Sigmoid colon (tissue), 7 donors: Measurements from ENCODE around the gene TMEM37. TPM values are rescaled to one million over a fixed set of nuclear protein-coding genes. Genes with fewer than 3 reads are reported as not detected.

ENCODE experiments used
- DNase-seq: peaks from one replicate; pipeline ENCODE4 v3.0.0-alpha.2; 2019
- H3K27ac ChIP-seq, 4 donors: fragments of 200-600 bp; sonication (generic); one replicate each; pipeline ENCODE4 v1.5.1; 2016 to 2019; ENCODE audit warnings: mild to moderate bottlenecking in 1 of 4
- H3K27me3 ChIP-seq, 3 donors: fragments of 200-600 bp; sonication (generic); one replicate each; pipeline ENCODE4 v1.5.1; 2019; ENCODE audit warnings: mild to moderate bottlenecking in 1 of 3
- H3K36me3 ChIP-seq, 4 donors: fragments of 200-600 bp; sonication (generic); one replicate each; pipeline ENCODE4 v1.5.1; 2016 to 2019
- H3K4me1 ChIP-seq, 4 donors: fragments of 200-600 bp; sonication (generic); one replicate each; pipeline ENCODE4 v1.5.1; 2017 to 2019
- H3K4me3 ChIP-seq, 4 donors: fragments of 200-600 bp; sonication (generic); one replicate each; pipeline ENCODE4 v1.5.1; 2017 to 2019; ENCODE audit warnings: mild to moderate bottlenecking in 2 of 4, moderate library complexity in 1 of 4
- H3K9me3 ChIP-seq, 4 donors: fragments of 200-600 bp in 3 of 4; sonication (generic) in 3 of 4; one replicate each; pipeline versions ENCODE4 v1.5.1 to v1.6.1; 2013 to 2019
- CTCF ChIP-seq, 4 experiments: fragments of 450-650 bp in 3 of 4; fragments of 200-600 bp in 1 of 4; IDR thresholded peaks; one replicate each; pipeline ENCODE4 v1.5.1; 2016 to 2019; ENCODE audit warnings: antibody characterized with exemption in 4 of 4, mild to moderate bottlenecking in 3 of 4, moderate library complexity in 2 of 4
- EP300 ChIP-seq, 4 donors: sonication (generic); formaldehyde crosslinking; IDR thresholded peaks; one replicate each; pipeline ENCODE4 v1.6.1; 2017; ENCODE audit warnings: antibody characterized with exemption in 4 of 4
- POLR2A ChIP-seq, 2 donors: fragments of 450-650 bp; IDR thresholded peaks; one replicate each; pipeline ENCODE4 v1.6.1; 2016; ENCODE audit warnings: antibody characterized with exemption in 2 of 2, mild to moderate bottlenecking in 2 of 2, moderate library complexity in 2 of 2
- POLR2AphosphoS5 ChIP-seq, 4 donors: sonication (generic); formaldehyde crosslinking; IDR thresholded peaks; one replicate each; pipeline ENCODE4 v1.6.1; 2017; ENCODE audit warnings: antibody characterized with exemption in 4 of 4
- WGBS, 2 donors: extraction: QIAGEN DNeasy Blood & Tissue Kit; methylation state at CpG; one replicate each; pipeline ENCODE4 v1.1.7; 2013; 5-methylcytosine and 5-hydroxymethylcytosine counted together
- intact Hi-C: fragments of 100-400 bp; cut with DNase I; formaldehyde crosslinking; loops from one replicate; pipeline ENCODE4 v1.15.1; 2023
- polyA plus RNA-seq, 3 donors: library from polyadenylated mRNA; stranded (reverse); fragments of 200-250 nt; gene quantifications; one replicate each; pipeline ENCODE4 v1.2.3, GENCODE V29; 2013
- total RNA-seq, 4 donors: library from RNA; depleted of rRNA; stranded (reverse); fragments of >200 nt; gene quantifications; one replicate each; pipeline ENCODE4 v1.1.0, GENCODE V29; 2016
- donor health status: healthy with polysubstance abuse.
- donor health status: Bipolar disorder and iron deficiency.
- donor health status: healthy.

TMEM37 gene
- total and polyA plus RNA-seq, 7 donors: 0.55 to 96.9 (median 6.1) TPM

GRCh38 chr2:119417908-119418307, 13.7 kb upstream of the TMEM37 start:
- peaks cover 0 to 5% (median 0%) of the 10 kb centered on the region in 4 donors for H3K9me3 ChIP-seq
- no peaks in the 10 kb centered on the region for H3K4me1 ChIP-seq
- TF ChIP-seq POLR2A (IDR thresholded peaks at IDR 0.05) (no peak), CTCF (IDR thresholded peaks at IDR 0.05) (no peak), POLR2AphosphoS5 (IDR thresholded peaks at IDR 0.05) (no peak), EP300 (IDR thresholded peaks at IDR 0.05) (no peak)
- WGBS, 2 donors: 71 to 90% methylated on average over 6 of the region's 6 CpGs
- intact Hi-C loops: no loop called here
- no peak for DNase-seq
- H3K27me3 ChIP-seq: no peaks in the 10 kb centered on the region
- H3K27ac ChIP-seq: no peak overlapping the region
- H3K36me3 ChIP-seq: no peaks in the 10 kb centered on the region
- H3K4me3 ChIP-seq: no peak overlapping the region

GRCh38 chr2:119419065-119419464, 12.6 kb upstream of the TMEM37 start:
- no peak for DNase-seq
- H3K4me1 ChIP-seq: no peaks in the 10 kb centered on the region
- H3K27me3 ChIP-seq: no peaks in the 10 kb centered on the region
- intact Hi-C loops: no loop called here
- TF ChIP-seq POLR2AphosphoS5 (IDR thresholded peaks at IDR 0.05) (no peak), POLR2A (IDR thresholded peaks at IDR 0.05) (no peak), CTCF (IDR thresholded peaks at IDR 0.05) (no peak), EP300 (IDR thresholded peaks at IDR 0.05) (no peak)
- no peak overlapping the region for H3K27ac ChIP-seq
- H3K36me3 ChIP-seq: no peaks in the 10 kb centered on the region
- H3K9me3 ChIP-seq: peaks cover 0 to 5% (median 0%) of the 10 kb centered on the region in 4 donors
- WGBS, 2 donors: 95 to 97% methylated on average over 1 of the region's 1 CpG
- no peak overlapping the region for H3K4me3 ChIP-seq

GRCh38 chr2:119419803-119420508, 11.7 kb upstream of the TMEM37 start:
- 73 to 82% methylated on average over 1 of the region's 1 CpG for WGBS, 2 donors
- intact Hi-C loops: no loop called here
- TF ChIP-seq EP300 (IDR thresholded peaks at IDR 0.05) (no peak), POLR2A (IDR thresholded peaks at IDR 0.05) (no peak), CTCF (IDR thresholded peaks at IDR 0.05) (no peak), POLR2AphosphoS5 (IDR thresholded peaks at IDR 0.05) (no peak)

GRCh38 chr2:119421304-119421703, 10.3 kb upstream of the TMEM37 start:
- intact Hi-C loops: no loop called here
- no peak for TF ChIP-seq POLR2A (IDR thresholded peaks at IDR 0.05)
- TF ChIP-seq EP300 (IDR thresholded peaks at IDR 0.05): no peak
- TF ChIP-seq POLR2AphosphoS5 (IDR thresholded peaks at IDR 0.05): no peak
- TF ChIP-seq CTCF (IDR thresholded peaks at IDR 0.05): no peak
- Histone ChIP-seq H3K4me3 (no peak overlapping the region), H3K27ac (no peak overlapping the region), H3K9me3 (peaks cover 0 to 5% (median 0%) of the 10 kb centered on the region in 4 donors), H3K36me3 (no peaks in the 10 kb centered on the region), H3K27me3 (no peaks in the 10 kb centered on the region), H3K4me1 (no peaks in the 10 kb centered on the region)
- WGBS, 2 donors: 92 to 100% methylated on average over 1 of the region's 1 CpG
- no peak for DNase-seq

More at GRCh38 chr2:119419803-119420508, 11.7 kb upstream of the TMEM37 start:
- Histone ChIP-seq H3K36me3 (no peaks in the 10 kb centered on the region), H3K4me1 (no peaks in the 10 kb centered on the region), H3K4me3 (no peak overlapping the region), H3K27ac (no peak overlapping the region), H3K27me3 (no peaks in the 10 kb centered on the region), H3K9me3 (peaks cover 0 to 5% (median 0%) of the 10 kb centered on the region in 4 donors)
- no peak for DNase-seq

GRCh38 chr2:119421741-119422140, 9.9 kb upstream of the TMEM37 start:
- Histone ChIP-seq H3K4me3 (no peak overlapping the region), H3K27me3 (no peaks in the 10 kb centered on the region), H3K4me1 (no peaks in the 10 kb centered on the region), H3K36me3 (no peaks in the 10 kb centered on the region), H3K9me3 (peaks cover 0 to 5% (median 0%) of the 10 kb centered on the region in 4 donors), H3K27ac (no peak overlapping the region)
- no peak for DNase-seq
- intact Hi-C loops: no loop called here
- no peak for TF ChIP-seq POLR2AphosphoS5 (IDR thresholded peaks at IDR 0.05)
- TF ChIP-seq CTCF (IDR thresholded peaks at IDR 0.05): no peak
- no peak for TF ChIP-seq EP300 (IDR thresholded peaks at IDR 0.05)
- no peak for TF ChIP-seq POLR2A (IDR thresholded peaks at IDR 0.05)
